HEK293 (cell line): ENCODE data around the gene ABCC11.
"Not testable (repeated sequence)": the region's sequence is repeated elsewhere in the genome, so short reads cannot be mapped to it uniquely, and the experiment has no call there.

Experiments
- BCL11A ChIP-seq: fragments of 450-650 bp; formaldehyde crosslinking; IDR thresholded peaks from 2 replicates; pipeline ENCODE4 v1.5.1; 2016; ENCODE audit warnings: low read depth, missing biosample characterization, missing genetic modification characterization
- GLIS1 ChIP-seq: fragments of 450-650 bp; formaldehyde crosslinking; IDR thresholded peaks from 2 replicates; pipeline ENCODE4 v1.5.1; 2016; ENCODE audit warnings: missing biosample characterization, missing genetic modification characterization
- KLF10 ChIP-seq: fragments of 450-650 bp; IDR thresholded peaks from 2 replicates; pipeline ENCODE4 v1.5.1; 2018; ENCODE audit warnings: missing biosample characterization, mild to moderate bottlenecking, missing genetic modification characterization
- ZFP3 ChIP-seq: fragments of 450-650 bp; formaldehyde crosslinking; IDR thresholded peaks from 2 replicates; pipeline ENCODE4 v1.5.1; 2016; ENCODE audit warnings: low read depth, missing biosample characterization, missing genetic modification characterization
- ZNF292 ChIP-seq: fragments of 450-650 bp; formaldehyde crosslinking; IDR thresholded peaks from 2 replicates; pipeline ENCODE4 v1.5.1; 2016; ENCODE audit warnings: low read depth, missing biosample characterization, missing genetic modification characterization, borderline replicate concordance
- ZNF311 ChIP-seq: fragments of 450-650 bp; formaldehyde crosslinking; IDR thresholded peaks from 2 replicates; pipeline ENCODE4 v1.5.1; 2017; ENCODE audit warnings: missing biosample characterization, missing genetic modification characterization, borderline replicate concordance
- ZNF701 ChIP-seq: fragments of 450-650 bp; formaldehyde crosslinking; IDR thresholded peaks from 2 replicates; pipeline ENCODE4 v1.5.1; 2016; ENCODE audit warnings: missing biosample characterization, missing genetic modification characterization
- TF ChIP-seq, protein P1 (sequence below): fragments of 450-650 bp; formaldehyde crosslinking; IDR thresholded peaks from 2 replicates; pipeline ENCODE4 v1.5.1; 2016; ENCODE audit warnings: missing biosample characterization, missing genetic modification characterization
- TF ChIP-seq, protein P2 (sequence below): fragments of 450-650 bp; formaldehyde crosslinking; IDR thresholded peaks from 2 replicates; pipeline ENCODE4 v1.5.1; 2016; ENCODE audit warnings: missing biosample characterization, missing genetic modification characterization
- TF ChIP-seq, protein P3 (sequence below): fragments of 450-650 bp; formaldehyde crosslinking; optimal IDR thresholded peaks from 2 replicates; pipeline ENCODE3; 2016; ENCODE audit warnings: missing biosample characterization, mild to moderate bottlenecking, missing genetic modification characterization
- TF ChIP-seq, protein P4 (sequence below): fragments of 450-650 bp; IDR thresholded peaks from 2 replicates; pipeline ENCODE4 v1.5.1; 2018; ENCODE audit warnings: missing biosample characterization, mild to moderate bottlenecking, missing genetic modification characterization

DNA sequence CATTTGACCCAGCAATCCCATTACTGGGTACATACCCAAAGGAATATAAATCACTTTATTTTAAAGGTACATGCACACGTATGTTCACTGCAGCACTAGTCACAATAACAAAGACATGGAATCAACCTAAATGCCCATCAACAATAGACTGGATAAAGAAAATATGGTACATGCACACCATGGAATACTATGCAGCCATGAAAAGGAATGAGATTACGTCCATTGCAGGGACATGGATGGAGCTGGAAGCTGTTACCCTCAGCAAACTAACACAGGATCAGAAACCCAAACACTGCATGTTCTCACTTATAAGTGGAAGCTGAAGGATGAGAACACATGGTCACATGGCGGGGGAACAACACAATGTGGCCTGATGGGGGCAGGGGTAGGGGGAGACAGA lies 7.2 kb downstream of the ABCC11 start:
- not testable (repeated sequence) for TF ChIP-seq BCL11A, ZNF701, KLF10, ZNF292, GLIS1, ZNF311, ZFP3 (tag by site-specific recombination)
- TF ChIP-seq, protein P1, sequence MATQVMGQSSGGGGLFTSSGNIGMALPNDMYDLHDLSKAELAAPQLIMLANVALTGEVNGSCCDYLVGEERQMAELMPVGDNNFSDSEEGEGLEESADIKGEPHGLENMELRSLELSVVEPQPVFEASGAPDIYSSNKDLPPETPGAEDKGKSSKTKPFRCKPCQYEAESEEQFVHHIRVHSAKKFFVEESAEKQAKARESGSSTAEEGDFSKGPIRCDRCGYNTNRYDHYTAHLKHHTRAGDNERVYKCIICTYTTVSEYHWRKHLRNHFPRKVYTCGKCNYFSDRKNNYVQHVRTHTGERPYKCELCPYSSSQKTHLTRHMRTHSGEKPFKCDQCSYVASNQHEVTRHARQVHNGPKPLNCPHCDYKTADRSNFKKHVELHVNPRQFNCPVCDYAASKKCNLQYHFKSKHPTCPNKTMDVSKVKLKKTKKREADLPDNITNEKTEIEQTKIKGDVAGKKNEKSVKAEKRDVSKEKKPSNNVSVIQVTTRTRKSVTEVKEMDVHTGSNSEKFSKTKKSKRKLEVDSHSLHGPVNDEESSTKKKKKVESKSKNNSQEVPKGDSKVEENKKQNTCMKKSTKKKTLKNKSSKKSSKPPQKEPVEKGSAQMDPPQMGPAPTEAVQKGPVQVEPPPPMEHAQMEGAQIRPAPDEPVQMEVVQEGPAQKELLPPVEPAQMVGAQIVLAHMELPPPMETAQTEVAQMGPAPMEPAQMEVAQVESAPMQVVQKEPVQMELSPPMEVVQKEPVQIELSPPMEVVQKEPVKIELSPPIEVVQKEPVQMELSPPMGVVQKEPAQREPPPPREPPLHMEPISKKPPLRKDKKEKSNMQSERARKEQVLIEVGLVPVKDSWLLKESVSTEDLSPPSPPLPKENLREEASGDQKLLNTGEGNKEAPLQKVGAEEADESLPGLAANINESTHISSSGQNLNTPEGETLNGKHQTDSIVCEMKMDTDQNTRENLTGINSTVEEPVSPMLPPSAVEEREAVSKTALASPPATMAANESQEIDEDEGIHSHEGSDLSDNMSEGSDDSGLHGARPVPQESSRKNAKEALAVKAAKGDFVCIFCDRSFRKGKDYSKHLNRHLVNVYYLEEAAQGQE (tag by site-specific recombination), result not testable (repeated sequence)
- TF ChIP-seq, protein P2, sequence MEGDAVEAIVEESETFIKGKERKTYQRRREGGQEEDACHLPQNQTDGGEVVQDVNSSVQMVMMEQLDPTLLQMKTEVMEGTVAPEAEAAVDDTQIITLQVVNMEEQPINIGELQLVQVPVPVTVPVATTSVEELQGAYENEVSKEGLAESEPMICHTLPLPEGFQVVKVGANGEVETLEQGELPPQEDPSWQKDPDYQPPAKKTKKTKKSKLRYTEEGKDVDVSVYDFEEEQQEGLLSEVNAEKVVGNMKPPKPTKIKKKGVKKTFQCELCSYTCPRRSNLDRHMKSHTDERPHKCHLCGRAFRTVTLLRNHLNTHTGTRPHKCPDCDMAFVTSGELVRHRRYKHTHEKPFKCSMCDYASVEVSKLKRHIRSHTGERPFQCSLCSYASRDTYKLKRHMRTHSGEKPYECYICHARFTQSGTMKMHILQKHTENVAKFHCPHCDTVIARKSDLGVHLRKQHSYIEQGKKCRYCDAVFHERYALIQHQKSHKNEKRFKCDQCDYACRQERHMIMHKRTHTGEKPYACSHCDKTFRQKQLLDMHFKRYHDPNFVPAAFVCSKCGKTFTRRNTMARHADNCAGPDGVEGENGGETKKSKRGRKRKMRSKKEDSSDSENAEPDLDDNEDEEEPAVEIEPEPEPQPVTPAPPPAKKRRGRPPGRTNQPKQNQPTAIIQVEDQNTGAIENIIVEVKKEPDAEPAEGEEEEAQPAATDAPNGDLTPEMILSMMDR, result not testable (repeated sequence)
- TF ChIP-seq, protein P3, sequence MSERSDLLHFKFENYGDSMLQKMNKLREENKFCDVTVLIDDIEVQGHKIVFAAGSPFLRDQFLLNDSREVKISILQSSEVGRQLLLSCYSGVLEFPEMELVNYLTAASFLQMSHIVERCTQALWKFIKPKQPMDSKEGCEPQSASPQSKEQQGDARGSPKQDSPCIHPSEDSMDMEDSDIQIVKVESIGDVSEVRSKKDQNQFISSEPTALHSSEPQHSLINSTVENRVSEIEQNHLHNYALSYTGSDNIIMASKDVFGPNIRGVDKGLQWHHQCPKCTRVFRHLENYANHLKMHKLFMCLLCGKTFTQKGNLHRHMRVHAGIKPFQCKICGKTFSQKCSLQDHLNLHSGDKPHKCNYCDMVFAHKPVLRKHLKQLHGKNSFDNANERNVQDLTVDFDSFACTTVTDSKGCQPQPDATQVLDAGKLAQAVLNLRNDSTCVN (tag by site-specific recombination), result not testable (repeated sequence)
- TF ChIP-seq, protein P4, sequence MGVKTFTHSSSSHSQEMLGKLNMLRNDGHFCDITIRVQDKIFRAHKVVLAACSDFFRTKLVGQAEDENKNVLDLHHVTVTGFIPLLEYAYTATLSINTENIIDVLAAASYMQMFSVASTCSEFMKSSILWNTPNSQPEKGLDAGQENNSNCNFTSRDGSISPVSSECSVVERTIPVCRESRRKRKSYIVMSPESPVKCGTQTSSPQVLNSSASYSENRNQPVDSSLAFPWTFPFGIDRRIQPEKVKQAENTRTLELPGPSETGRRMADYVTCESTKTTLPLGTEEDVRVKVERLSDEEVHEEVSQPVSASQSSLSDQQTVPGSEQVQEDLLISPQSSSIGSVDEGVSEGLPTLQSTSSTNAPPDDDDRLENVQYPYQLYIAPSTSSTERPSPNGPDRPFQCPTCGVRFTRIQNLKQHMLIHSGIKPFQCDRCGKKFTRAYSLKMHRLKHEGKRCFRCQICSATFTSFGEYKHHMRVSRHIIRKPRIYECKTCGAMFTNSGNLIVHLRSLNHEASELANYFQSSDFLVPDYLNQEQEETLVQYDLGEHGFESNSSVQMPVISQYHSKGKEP (tag by site-specific recombination), result not testable (repeated sequence)
